ENCODE results near the gene RPL22L1.

RPL22L1 gene

GRCh38 chr3:170864525-170865208, 5.3 kb downstream of the RPL22L1 start:
- DNase-seq (ENCODE audit: low read depth): no peak
- H3K4me3 ChIP-seq (ENCODE audit: low read depth, low read length): no peak overlapping the region
- no peak for TF ChIP-seq CTCF (IDR thresholded peaks at IDR 0.05; ENCODE audit: low read depth, low read length, missing control alignments)

- DNase-seq (ENCODE audit: low read depth): no peak
- no peak overlapping the region for H3K4me3 ChIP-seq (ENCODE audit: low read depth, low read length)
- no peak for TF ChIP-seq CTCF (IDR thresholded peaks at IDR 0.05; ENCODE audit: low read depth, low read length, missing control alignments)
Measured at GRCh38 chr3:170863816-170864215, 6.2 kb downstream of the RPL22L1 start.

GRCh38 chr3:170862618-170863374, 7.2 kb downstream of the RPL22L1 start:
- no peak for TF ChIP-seq CTCF (IDR thresholded peaks at IDR 0.05; ENCODE audit: low read depth, low read length, missing control alignments)
- no peak for DNase-seq (ENCODE audit: low read depth)
- H3K4me3 ChIP-seq (ENCODE audit: low read depth, low read length): no peak overlapping the region

GRCh38 chr3:170858599-170858998, 11.4 kb downstream of the RPL22L1 start:
- DNase-seq (ENCODE audit: low read depth): no peak
- TF ChIP-seq CTCF (IDR thresholded peaks at IDR 0.05; ENCODE audit: low read depth, low read length, missing control alignments): no peak
- no peak overlapping the region for H3K4me3 ChIP-seq (ENCODE audit: low read depth, low read length)

- no peak for DNase-seq (ENCODE audit: low read depth)
- no peak overlapping the region for H3K4me3 ChIP-seq (ENCODE audit: low read depth, low read length)
- no peak for TF ChIP-seq CTCF (IDR thresholded peaks at IDR 0.05; ENCODE audit: low read depth, low read length, missing control alignments)
Measured at GRCh38 chr3:170852324-170852723, 17.7 kb downstream of the RPL22L1 start.

- DNase-seq (ENCODE audit: low read depth): no peak
- H3K4me3 ChIP-seq (ENCODE audit: low read depth, low read length): no peak overlapping the region
- no peak for TF ChIP-seq CTCF (IDR thresholded peaks at IDR 0.05; ENCODE audit: low read depth, low read length, missing control alignments)
Measured at GRCh38 chr3:170848292-170848917, 21.6 kb downstream of the RPL22L1 start.

All from GM12864 (cell line).